Peyer's patch (tissue), 4 donors: ENCODE measurements around the gene REPIN1.

Source experiments
- CTCF ChIP-seq, 6 experiments: fragments of 450-650 bp in 4 of 6; fragments of 200-600 bp in 2 of 6; sonication (generic) in 1 of 6; IDR thresholded peaks; one replicate each; pipeline ENCODE4 v1.5.1; 2017 to 2019; ENCODE audit warnings: antibody characterized with exemption in 6 of 6, mild to moderate bottlenecking in 3 of 6, moderate library complexity in 1 of 6
- POLR2A ChIP-seq, 2 donors: fragments of 450-650 bp; IDR thresholded peaks; one replicate each; pipeline ENCODE4 v1.5.1; 2017; ENCODE audit warnings: antibody characterized with exemption in 2 of 2, mild to moderate bottlenecking in 2 of 2, moderate library complexity in 2 of 2

- TF ChIP-seq CTCF (IDR thresholded peaks at IDR 0.05) (no peak), POLR2A (IDR thresholded peaks at IDR 0.05) (no peak)
Observed at GRCh38 chr7:150335108-150335773, 33.4 kb upstream of the REPIN1 start.
